ENCODE results near the gene H6PD. TPM values are rescaled to one million over a fixed set of nuclear protein-coding genes. Genes with fewer than 3 reads are reported as not detected.

H6PD gene, protein sequence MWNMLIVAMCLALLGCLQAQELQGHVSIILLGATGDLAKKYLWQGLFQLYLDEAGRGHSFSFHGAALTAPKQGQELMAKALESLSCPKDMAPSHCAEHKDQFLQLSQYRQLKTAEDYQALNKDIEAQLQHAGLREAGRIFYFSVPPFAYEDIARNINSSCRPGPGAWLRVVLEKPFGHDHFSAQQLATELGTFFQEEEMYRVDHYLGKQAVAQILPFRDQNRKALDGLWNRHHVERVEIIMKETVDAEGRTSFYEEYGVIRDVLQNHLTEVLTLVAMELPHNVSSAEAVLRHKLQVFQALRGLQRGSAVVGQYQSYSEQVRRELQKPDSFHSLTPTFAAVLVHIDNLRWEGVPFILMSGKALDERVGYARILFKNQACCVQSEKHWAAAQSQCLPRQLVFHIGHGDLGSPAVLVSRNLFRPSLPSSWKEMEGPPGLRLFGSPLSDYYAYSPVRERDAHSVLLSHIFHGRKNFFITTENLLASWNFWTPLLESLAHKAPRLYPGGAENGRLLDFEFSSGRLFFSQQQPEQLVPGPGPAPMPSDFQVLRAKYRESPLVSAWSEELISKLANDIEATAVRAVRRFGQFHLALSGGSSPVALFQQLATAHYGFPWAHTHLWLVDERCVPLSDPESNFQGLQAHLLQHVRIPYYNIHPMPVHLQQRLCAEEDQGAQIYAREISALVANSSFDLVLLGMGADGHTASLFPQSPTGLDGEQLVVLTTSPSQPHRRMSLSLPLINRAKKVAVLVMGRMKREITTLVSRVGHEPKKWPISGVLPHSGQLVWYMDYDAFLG
- 30.1 TPM for polyA plus RNA-seq (2013, experiment 1 of 2)
- polyA plus RNA-seq (2013, experiment 2 of 2), result 29.4 TPM

DNA sequence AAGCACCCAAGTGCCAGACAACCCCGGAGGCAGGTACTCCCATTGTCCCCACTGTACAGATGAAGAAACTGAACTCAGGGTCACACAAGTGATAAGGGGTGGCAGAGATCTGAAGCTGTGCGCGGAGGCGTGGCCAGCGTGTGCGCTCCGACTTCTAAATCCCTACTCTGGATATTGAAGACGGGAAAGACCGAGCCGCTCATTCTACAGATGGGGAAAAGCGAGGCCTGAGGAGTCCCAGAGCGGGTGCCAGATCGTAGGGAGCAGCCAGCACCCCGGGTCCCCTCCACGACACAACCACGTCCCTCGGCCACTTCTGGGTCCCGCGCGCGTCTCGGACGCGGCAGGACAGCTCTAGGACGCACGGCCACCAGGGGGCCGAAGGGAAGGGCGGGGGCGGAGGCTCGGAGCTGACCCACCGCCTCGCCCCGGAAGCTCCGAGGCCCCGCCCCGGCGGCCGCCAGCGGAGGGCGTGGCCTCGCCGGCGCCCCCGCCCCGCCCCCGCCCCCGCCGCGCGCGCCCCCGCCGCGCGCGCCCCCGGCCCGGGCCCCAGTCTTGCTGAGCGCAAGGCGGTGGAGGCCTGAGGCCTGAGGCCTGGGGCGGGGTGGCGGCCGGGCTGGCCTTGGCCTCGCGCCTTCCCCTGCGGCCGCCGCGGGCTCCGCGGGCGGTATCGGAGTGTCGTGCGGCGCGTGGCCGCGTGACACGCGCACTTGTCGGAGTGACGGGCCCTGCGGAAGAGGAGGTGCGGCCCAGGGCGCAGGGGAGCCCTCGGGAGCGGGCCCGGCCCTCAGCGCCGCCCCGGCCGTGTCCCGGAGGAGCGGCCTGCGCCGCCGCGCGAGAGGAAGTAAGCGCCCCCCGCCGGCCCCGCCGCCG, at the start of gene H6PD:
H6PD (plus strand) TSS at position 552 of the 873 bp plus-strand sequence. CDS start 10,161 bp downstream, outside the sequence.
- Histone ChIP-seq H3K4me1 (ENCODE audit: control insufficient read depth, insufficient read depth, low read depth, low read length) (peaks cover 24% of the 10 kb centered on the region), H2AK5ac (ENCODE audit: low read length, severe bottlenecking) (peak within 1 kb of the TSS; percentile 97), H3K18ac (ENCODE audit: low read depth in 1 of 2, low read length in 2 of 2) (peak within 1 kb of the TSS; percentile 98), H3K23ac (ENCODE audit: low read length in 2 of 2) (peak within 1 kb of the TSS in 1 of 2 experiments; percentile 90), H2AFZ (ENCODE audit: low read depth, low read length) (peak within 1 kb of the TSS; percentile 90), H2BK120ac (ENCODE audit: low read depth, low read length) (peak within 1 kb of the TSS; percentile 64), H3K27me3 (ENCODE audit: control insufficient read depth in 1 of 2, insufficient read depth in 1 of 2, low read length in 2 of 2) (no peaks in the 10 kb centered on the region), H3K4ac (ENCODE audit: low read depth in 1 of 2, low read length in 2 of 2) (peak within 1 kb of the TSS; percentile 96 to 99), H3K4me2 (ENCODE audit: low read length, poor library complexity, severe bottlenecking) (peak within 1 kb of the TSS; percentile 67), H2BK15ac (ENCODE audit: low read depth, poor library complexity, severe bottlenecking) (peak within 1 kb of the TSS; percentile 63), H3K27ac (ENCODE audit: low read length, poor library complexity, severe bottlenecking) (peak within 1 kb of the TSS; percentile 46), H3K4me3 (ENCODE audit: insufficient read depth in 1 of 2, low read depth in 1 of 2, low read length in 2 of 2) (peak within 1 kb of the TSS; percentile 87 to 89), H2BK5ac (ENCODE audit: low read depth, low read length, poor library complexity, severe bottlenecking) (peak within 1 kb of the TSS; percentile 77), H4K91ac (ENCODE audit: low read length) (peak within 1 kb of the TSS; percentile 100), H3K36me3 (ENCODE audit: control insufficient read depth in 1 of 2, insufficient read depth in 2 of 2, low read depth in 1 of 2, low read length in 2 of 2) (peaks cover 0 to 5% of the 10 kb centered on the region in 2 experiments), H3K14ac (ENCODE audit: low read length in 2 of 2) (peak within 1 kb of the TSS in 1 of 2 experiments; percentile 79), H3K9ac (ENCODE audit: low read length) (peak within 1 kb of the TSS; percentile 98), H3K79me1 (replicated peaks; ENCODE audit: low read length, poor library complexity, severe bottlenecking) (peaks cover 15% of the 10 kb centered on the region), H2BK12ac (ENCODE audit: low read length in 2 of 2) (peak within 1 kb of the TSS; percentile 29 to 78), H4K8ac (ENCODE audit: low read length) (peak within 1 kb of the TSS; percentile 96), H3K9me3 (ENCODE audit: control insufficient read depth, low read length) (no peaks in the 10 kb centered on the region)
- peak; percentile 86 for DNase-seq
- 2% methylated on average over 57 of the region's 106 CpGs for WGBS

DNA sequence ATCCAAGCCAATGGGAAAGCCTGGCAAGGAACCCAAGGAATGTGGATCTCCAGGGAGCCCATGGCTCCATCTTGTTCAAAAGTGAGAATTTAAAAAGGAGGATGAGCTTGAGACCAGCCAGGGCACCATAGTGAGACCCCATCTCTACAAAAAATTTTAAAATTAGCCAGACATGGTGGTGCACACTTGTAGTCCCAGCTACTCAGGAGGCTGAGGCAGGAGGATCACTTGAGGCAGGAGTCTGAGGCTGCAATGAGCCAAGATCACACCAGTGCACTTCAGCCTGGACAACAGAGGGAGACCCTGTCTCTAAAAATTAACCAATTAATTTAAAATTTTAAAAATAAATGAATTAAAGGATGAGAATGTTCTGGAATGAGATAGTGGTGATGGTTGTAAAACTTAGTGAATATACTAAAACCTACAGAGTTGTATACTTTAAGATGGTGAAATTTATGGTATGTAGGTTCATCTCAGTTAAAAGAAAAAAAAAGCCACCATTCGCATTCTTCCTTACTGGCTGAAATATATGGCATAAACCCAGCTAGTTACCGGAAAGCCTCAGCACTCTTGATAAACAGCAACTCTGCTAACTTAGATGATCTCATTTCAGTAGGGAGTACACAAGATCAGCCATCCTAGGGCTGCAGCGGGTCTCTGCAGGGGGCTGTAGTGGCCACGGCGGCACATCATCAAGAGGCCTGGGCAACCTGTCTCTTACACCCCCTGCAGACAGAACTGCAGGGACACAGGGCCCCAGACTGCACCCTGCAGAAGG, 48.3 kb upstream of the H6PD start:
- peak overlapping the region in 1 of 2 experiments; percentile 46 for H3K18ac ChIP-seq (ENCODE audit: low read depth in 1 of 2, low read length in 2 of 2)
- no peak overlapping the region for H3K9ac ChIP-seq (ENCODE audit: low read length)
- no peak overlapping the region for H3K4me3 ChIP-seq (ENCODE audit: insufficient read depth in 1 of 2, low read depth in 1 of 2, low read length in 2 of 2)
- WGBS, result 78% methylated on average over 5 of the region's 5 CpGs
- H3K79me1 ChIP-seq (replicated peaks; ENCODE audit: low read length, poor library complexity, severe bottlenecking), result peaks cover 17% of the 10 kb centered on the region
- peak; percentile 65 for DNase-seq
- H3K4me1 ChIP-seq (ENCODE audit: control insufficient read depth, insufficient read depth, low read depth, low read length), result peaks cover 22% of the 10 kb centered on the region
- H3K4ac ChIP-seq (ENCODE audit: low read depth in 1 of 2, low read length in 2 of 2), result no peak overlapping the region
- no peak overlapping the region for H3K23ac ChIP-seq (ENCODE audit: low read length in 2 of 2)
- no peaks in the 10 kb centered on the region for H3K9me3 ChIP-seq (ENCODE audit: control insufficient read depth, low read length)
- peak overlapping the region in 1 of 2 experiments; percentile 35 for H2BK12ac ChIP-seq (ENCODE audit: low read length in 2 of 2)
- H3K27me3 ChIP-seq (ENCODE audit: control insufficient read depth in 1 of 2, insufficient read depth in 1 of 2, low read length in 2 of 2), result no peaks in the 10 kb centered on the region
- no peak overlapping the region for H2AK5ac ChIP-seq (ENCODE audit: low read length, severe bottlenecking)
- H2BK15ac ChIP-seq (ENCODE audit: low read depth, poor library complexity, severe bottlenecking), result no peak overlapping the region
- no peak overlapping the region for H3K14ac ChIP-seq (ENCODE audit: low read length in 2 of 2)
- no peak overlapping the region for H4K8ac ChIP-seq (ENCODE audit: low read length)
- H4K91ac ChIP-seq (ENCODE audit: low read length), result no peak overlapping the region
- no peak overlapping the region for H2BK120ac ChIP-seq (ENCODE audit: low read depth, low read length)
- peaks cover 10 to 27% of the 10 kb centered on the region in 2 experiments for H3K36me3 ChIP-seq (ENCODE audit: control insufficient read depth in 1 of 2, insufficient read depth in 2 of 2, low read depth in 1 of 2, low read length in 2 of 2)
- no peak overlapping the region for H3K4me2 ChIP-seq (ENCODE audit: low read length, poor library complexity, severe bottlenecking)
- H2BK5ac ChIP-seq (ENCODE audit: low read depth, low read length, poor library complexity, severe bottlenecking), result no peak overlapping the region
- H3K27ac ChIP-seq (ENCODE audit: low read length, poor library complexity, severe bottlenecking), result no peak overlapping the region
- H2AFZ ChIP-seq (ENCODE audit: low read depth, low read length), result no peak overlapping the region

DNA sequence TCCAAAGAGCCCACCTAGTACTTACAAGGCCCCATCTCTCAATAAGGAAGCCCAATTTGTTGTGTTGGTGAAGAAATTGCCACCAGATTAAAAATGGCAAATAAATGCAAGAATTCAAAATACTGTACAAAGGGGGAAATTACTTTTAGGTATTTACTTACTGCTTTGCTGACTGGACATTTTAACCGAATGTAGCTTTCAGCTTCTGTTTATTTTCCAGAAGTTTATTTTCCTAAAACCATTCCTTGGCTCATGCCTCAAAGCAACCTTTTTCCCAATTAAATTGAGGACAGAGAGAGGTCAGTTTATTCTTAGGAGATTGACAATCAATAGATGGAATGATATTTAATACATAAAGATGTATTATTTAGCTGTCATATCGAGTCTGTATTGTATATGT, 47.6 kb upstream of the H6PD start:
- H2BK5ac ChIP-seq (ENCODE audit: low read depth, low read length, poor library complexity, severe bottlenecking), result no peak overlapping the region
- no peak overlapping the region for H3K4ac ChIP-seq (ENCODE audit: low read depth in 1 of 2, low read length in 2 of 2)
- WGBS, result 69% methylated on average over 2 of the region's 2 CpGs
- H2BK15ac ChIP-seq (ENCODE audit: low read depth, poor library complexity, severe bottlenecking), result no peak overlapping the region
- H3K79me1 ChIP-seq (replicated peaks; ENCODE audit: low read length, poor library complexity, severe bottlenecking), result peaks cover 17% of the 10 kb centered on the region
- no peak overlapping the region for H2BK12ac ChIP-seq (ENCODE audit: low read length in 2 of 2)
- no peak overlapping the region for H3K14ac ChIP-seq (ENCODE audit: low read length in 2 of 2)
- peaks cover 22% of the 10 kb centered on the region for H3K4me1 ChIP-seq (ENCODE audit: control insufficient read depth, insufficient read depth, low read depth, low read length)
- H3K9ac ChIP-seq (ENCODE audit: low read length), result no peak overlapping the region
- no peak overlapping the region for H3K27ac ChIP-seq (ENCODE audit: low read length, poor library complexity, severe bottlenecking)
- DNase-seq, result no peak
- H3K23ac ChIP-seq (ENCODE audit: low read length in 2 of 2), result no peak overlapping the region
- H4K91ac ChIP-seq (ENCODE audit: low read length), result no peak overlapping the region
- H2BK120ac ChIP-seq (ENCODE audit: low read depth, low read length), result no peak overlapping the region
- peaks cover 10 to 27% of the 10 kb centered on the region in 2 experiments for H3K36me3 ChIP-seq (ENCODE audit: control insufficient read depth in 1 of 2, insufficient read depth in 2 of 2, low read depth in 1 of 2, low read length in 2 of 2)
- no peaks in the 10 kb centered on the region for H3K27me3 ChIP-seq (ENCODE audit: control insufficient read depth in 1 of 2, insufficient read depth in 1 of 2, low read length in 2 of 2)
- no peak overlapping the region for H3K4me2 ChIP-seq (ENCODE audit: low read length, poor library complexity, severe bottlenecking)
- no peak overlapping the region for H3K18ac ChIP-seq (ENCODE audit: low read depth in 1 of 2, low read length in 2 of 2)
- H2AK5ac ChIP-seq (ENCODE audit: low read length, severe bottlenecking), result no peak overlapping the region
- H3K4me3 ChIP-seq (ENCODE audit: insufficient read depth in 1 of 2, low read depth in 1 of 2, low read length in 2 of 2), result no peak overlapping the region
- no peak overlapping the region for H2AFZ ChIP-seq (ENCODE audit: low read depth, low read length)
- H4K8ac ChIP-seq (ENCODE audit: low read length), result no peak overlapping the region
- no peaks in the 10 kb centered on the region for H3K9me3 ChIP-seq (ENCODE audit: control insufficient read depth, low read length)
